H1 (cell line): ENCODE measurements around the gene SELENOS. TPM values are rescaled to one million over a fixed set of nuclear protein-coding genes. Genes with fewer than 3 reads are reported as not detected.

ENCODE experiments used
- NANOG ChIP-seq: IDR thresholded peaks from 2 replicates; pipeline ENCODE4 v1.6.1; 2011; ENCODE audit warnings: low read length, low read depth, mild to moderate bottlenecking, inconsistent platforms; ENCODE audit not compliant: insufficient read depth, poor library complexity, severe bottlenecking
- TAF7 ChIP-seq: optimal IDR thresholded peaks from 2 replicates; pipeline ENCODE3; 2011; ENCODE audit warnings: low read depth, mild to moderate bottlenecking, inconsistent platforms, low read length, moderate library complexity, borderline replicate concordance
- polyA plus RNA-seq, 7 experiments: library from polyadenylated mRNA; depleted of rRNA in 3 of 7; stranded (reverse) in 5 of 7; unstranded in 2 of 7; fragments of >200 nt in 5 of 7; fragments of 200-250 nt in 2 of 7; gene quantifications; 1 replicate in 5 of 7; 2 replicates in 1 of 7; 4 replicates in 1 of 7; pipeline versions ENCODE4 v1.2.1 to v1.2.3, GENCODE V29; 2011 to 2013; ENCODE audit warnings: missing spikeins in 2 of 7, mixed read lengths in 2 of 7
- total RNA-seq: library from RNA; stranded (reverse); fragmentation: NEBNext Ultra II Directional; extraction: Animal tissue kit (Norgen Biotek cat#: 25700); gene quantifications from 2 replicates; pipeline ENCODE4 v1.2.1, GENCODE V29; 2021

Gene SELENOS
- total and polyA plus RNA-seq, 2 of the 8 experiments (the other 6 are each of a cell fraction or from before 2014, with no cell fraction given), result 45.1 to 46.0 TPM

- TF ChIP-seq TAF7, result no peak
- TF ChIP-seq NANOG, result no peak
- TF ChIP-seq, all 59 proteins: peak for 0
Observed at GRCh38 chr15:101266034-101266433, 11.3 kb downstream of the SELENOS start (continued).
